A673 (cell line): ENCODE results near the gene TTC7B. TPM values are rescaled to one million over a fixed set of nuclear protein-coding genes. Genes with fewer than 3 reads are reported as not detected.

Experiments
- BruUV-seq: library from RNA; stranded (reverse); fragments of 400-500 nt; replicated peaks from 2 replicates; lab custom pipeline; 2021; lab: Mats Ljungman, UMichigan
- CTCF ChIA-PET: fragments of 300-600 bp; sonication (Branson Sonifier 250); formaldehyde crosslinking; loops from one replicate; lab custom pipeline; 2022; ENCODE audit warnings: antibody characterized with exemption; lab: Charles Lee
- POLR2A ChIA-PET: fragments of 300-600 bp; sonication (Branson Sonifier 250); formaldehyde crosslinking; loops from one replicate; lab custom pipeline; 2022; ENCODE audit warnings: antibody characterized with exemption; ENCODE audit not compliant: low non-redundant PET; lab: Charles Lee
- DNase-seq: peaks from one replicate; pipeline ENCODE4 v3.0.0-alpha.2; 2015; ENCODE audit warnings: low spot score
- H3K27ac ChIP-seq: fragments of 200-600 bp; sonication (generic); 2 replicates; pipeline ENCODE4 v1.5.1; 2016; ENCODE audit warnings: mixed run types, low read depth, mild to moderate bottlenecking, mixed read lengths, antibody characterized with exemption, low read length; ENCODE audit not compliant: poor library complexity, severe bottlenecking
- H3K27me3 ChIP-seq: fragments of 200-600 bp; sonication (generic); replicated peaks from 2 replicates; pipeline ENCODE4 v1.6.1; 2017; ENCODE audit warnings: mixed run types, low read depth, mild to moderate bottlenecking, mixed read lengths, antibody characterized with exemption, low read length; ENCODE audit not compliant: insufficient read depth, poor library complexity
- H3K36me3 ChIP-seq: fragments of 200-600 bp; sonication (generic); 2 replicates; pipeline ENCODE4 v1.6.1; 2016; ENCODE audit warnings: mixed run types, mild to moderate bottlenecking, mixed read lengths, antibody characterized with exemption, low read length; ENCODE audit not compliant: insufficient read depth, poor library complexity, severe bottlenecking
- H3K4me1 ChIP-seq: fragments of 200-600 bp; sonication (generic); 2 replicates; pipeline ENCODE4 v1.6.1; 2017; ENCODE audit warnings: mixed run types, mild to moderate bottlenecking, mixed read lengths, antibody characterized with exemption, low read length; ENCODE audit not compliant: insufficient read depth, poor library complexity, severe bottlenecking
- H3K4me3 ChIP-seq: fragments of 200-600 bp; sonication (generic); 2 replicates; pipeline ENCODE4 v1.5.1; 2016; ENCODE audit warnings: low read depth, mixed run types, mild to moderate bottlenecking, mixed read lengths, low read length; ENCODE audit not compliant: poor library complexity, severe bottlenecking
- H3K9me3 ChIP-seq: fragments of 200-600 bp; sonication (generic); 2 replicates; pipeline ENCODE4 v1.6.1; 2016; ENCODE audit warnings: mixed run types, low read depth, mild to moderate bottlenecking, mixed read lengths, antibody characterized with exemption, low read length; ENCODE audit not compliant: poor library complexity, severe bottlenecking
- EZH2 ChIP-seq: fragments of 200-600 bp; sonication (generic); IDR thresholded peaks from 2 replicates; pipeline ENCODE4 v1.6.1; 2017; ENCODE audit warnings: borderline replicate concordance, low read depth, mild to moderate bottlenecking, mixed read lengths, antibody characterized with exemption, low read length; ENCODE audit not compliant: poor library complexity, severe bottlenecking
- intact Hi-C: fragments of 100-400 bp; cut with micrococcal nuclease; formaldehyde crosslinking; loops from one replicate; pipeline ENCODE4 v1.10.0; 2022; ENCODE audit not compliant: unreplicated experiment
- total RNA-seq: library from RNA; stranded (reverse); gene quantifications from 2 replicates; pipeline ENCODE4 v1.2.3, GENCODE V29; 2021
- TF ChIP-seq, protein P1 (sequence below): fragments of 300-800, 200-600 bp; sonication (generic); conservative IDR thresholded peaks from 2 replicates; pipeline ENCODE4 v1.5.1; 2017; ENCODE audit warnings: low read depth, mild to moderate bottlenecking, antibody characterized with exemption, low read length, moderate library complexity, mixed read lengths

Gene TTC7B
- total RNA-seq, 1 experiment from 2014 or later = 39.2 TPM

DNA sequence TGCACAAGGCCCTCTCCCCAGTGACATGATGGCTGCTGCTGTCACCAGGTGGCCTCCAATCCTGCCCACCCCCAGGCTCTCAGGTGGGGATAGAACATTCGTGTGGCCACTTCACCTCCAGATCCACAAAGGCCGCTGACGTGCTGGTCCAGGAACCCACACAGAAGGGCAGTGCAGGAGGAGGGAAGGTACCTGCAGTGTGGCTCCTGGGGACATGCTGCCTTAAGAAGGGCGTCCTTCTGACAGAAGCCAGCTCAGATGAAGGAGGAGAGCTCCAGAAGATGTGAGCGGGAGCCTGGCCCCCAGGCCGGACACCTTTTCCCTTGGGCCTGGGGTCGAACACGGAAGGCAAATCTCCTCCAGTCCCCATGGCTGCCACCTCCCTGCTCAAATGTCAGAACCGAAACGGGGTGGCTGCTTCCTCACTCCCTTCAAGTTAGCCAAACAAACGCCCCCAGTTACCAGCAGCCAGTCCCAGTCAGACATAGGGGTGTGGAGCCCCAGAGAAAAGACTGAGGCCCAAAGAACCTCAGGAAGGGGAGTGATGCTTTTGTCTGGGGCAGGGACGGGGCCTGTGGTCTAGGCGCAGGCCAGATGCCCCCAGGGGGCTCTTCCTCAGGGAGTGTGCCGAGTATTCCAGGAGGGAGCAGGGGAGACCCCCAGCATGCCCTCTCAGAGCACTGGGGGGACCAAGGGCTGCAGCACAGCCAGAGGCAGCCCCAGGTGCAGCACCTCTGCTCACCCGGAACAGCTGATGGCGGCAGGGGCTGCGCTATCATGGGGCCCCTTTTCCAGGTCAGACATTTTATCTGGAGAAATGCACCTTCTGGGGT lies 263.5 kb downstream of the TTC7B start:
- Histone ChIP-seq H3K4me3 (no peak overlapping the region), H3K9me3 (no peaks in the 10 kb centered on the region), H3K27ac (no peak overlapping the region), H3K36me3 (no peaks in the 10 kb centered on the region), H3K27me3 (no peaks in the 10 kb centered on the region), H3K4me1 (peaks cover 11% of the 10 kb centered on the region)
- intact Hi-C loops = no loop called here
- ChIA-PET POLR2A (no interaction called here), CTCF (no interaction called here)
- BruUV-seq = no TSS peak
- no peak for TF ChIP-seq EZH2
- TF ChIP-seq, protein P1, sequence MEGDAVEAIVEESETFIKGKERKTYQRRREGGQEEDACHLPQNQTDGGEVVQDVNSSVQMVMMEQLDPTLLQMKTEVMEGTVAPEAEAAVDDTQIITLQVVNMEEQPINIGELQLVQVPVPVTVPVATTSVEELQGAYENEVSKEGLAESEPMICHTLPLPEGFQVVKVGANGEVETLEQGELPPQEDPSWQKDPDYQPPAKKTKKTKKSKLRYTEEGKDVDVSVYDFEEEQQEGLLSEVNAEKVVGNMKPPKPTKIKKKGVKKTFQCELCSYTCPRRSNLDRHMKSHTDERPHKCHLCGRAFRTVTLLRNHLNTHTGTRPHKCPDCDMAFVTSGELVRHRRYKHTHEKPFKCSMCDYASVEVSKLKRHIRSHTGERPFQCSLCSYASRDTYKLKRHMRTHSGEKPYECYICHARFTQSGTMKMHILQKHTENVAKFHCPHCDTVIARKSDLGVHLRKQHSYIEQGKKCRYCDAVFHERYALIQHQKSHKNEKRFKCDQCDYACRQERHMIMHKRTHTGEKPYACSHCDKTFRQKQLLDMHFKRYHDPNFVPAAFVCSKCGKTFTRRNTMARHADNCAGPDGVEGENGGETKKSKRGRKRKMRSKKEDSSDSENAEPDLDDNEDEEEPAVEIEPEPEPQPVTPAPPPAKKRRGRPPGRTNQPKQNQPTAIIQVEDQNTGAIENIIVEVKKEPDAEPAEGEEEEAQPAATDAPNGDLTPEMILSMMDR = no peak
- DNase-seq = no peak

DNA sequence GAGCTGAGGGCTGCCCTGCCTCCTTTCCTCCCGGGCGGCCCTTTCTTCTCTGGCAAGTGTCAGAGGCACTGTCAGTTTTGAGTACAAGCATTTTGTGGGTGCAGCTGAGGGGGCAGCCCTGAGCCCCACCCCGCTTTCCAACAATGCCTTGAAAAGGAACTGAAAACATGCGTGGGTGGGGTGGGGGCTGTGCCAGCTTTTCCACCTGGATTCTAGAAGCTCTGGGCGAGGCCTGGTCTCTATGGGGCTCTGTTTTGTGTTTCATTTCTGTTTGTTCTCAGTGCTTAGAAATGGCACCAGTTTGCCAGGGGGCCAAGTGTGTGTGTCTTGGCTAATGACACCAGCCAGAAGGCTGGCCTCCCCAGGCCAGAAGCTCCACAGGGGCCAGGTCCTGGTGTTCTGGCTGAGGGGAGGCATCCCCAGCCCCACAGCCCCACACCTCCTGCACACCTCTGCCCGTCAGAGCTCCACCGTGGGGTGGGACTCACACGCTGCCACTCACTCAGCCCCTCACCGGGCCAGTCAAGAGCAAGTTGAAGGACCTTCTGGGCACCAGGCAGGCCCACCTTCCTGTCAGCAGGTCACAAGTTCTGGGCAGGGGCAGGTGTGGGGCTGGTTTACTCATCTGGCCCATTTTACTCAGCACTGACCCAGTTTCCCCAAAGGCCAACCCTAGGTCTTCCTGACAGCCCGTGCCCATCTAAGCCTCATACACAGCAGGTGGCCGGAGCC lies 264.3 kb downstream of the TTC7B start:
- H3K27ac ChIP-seq = no peak overlapping the region
- POLR2A ChIA-PET = no interaction called here

DNA sequence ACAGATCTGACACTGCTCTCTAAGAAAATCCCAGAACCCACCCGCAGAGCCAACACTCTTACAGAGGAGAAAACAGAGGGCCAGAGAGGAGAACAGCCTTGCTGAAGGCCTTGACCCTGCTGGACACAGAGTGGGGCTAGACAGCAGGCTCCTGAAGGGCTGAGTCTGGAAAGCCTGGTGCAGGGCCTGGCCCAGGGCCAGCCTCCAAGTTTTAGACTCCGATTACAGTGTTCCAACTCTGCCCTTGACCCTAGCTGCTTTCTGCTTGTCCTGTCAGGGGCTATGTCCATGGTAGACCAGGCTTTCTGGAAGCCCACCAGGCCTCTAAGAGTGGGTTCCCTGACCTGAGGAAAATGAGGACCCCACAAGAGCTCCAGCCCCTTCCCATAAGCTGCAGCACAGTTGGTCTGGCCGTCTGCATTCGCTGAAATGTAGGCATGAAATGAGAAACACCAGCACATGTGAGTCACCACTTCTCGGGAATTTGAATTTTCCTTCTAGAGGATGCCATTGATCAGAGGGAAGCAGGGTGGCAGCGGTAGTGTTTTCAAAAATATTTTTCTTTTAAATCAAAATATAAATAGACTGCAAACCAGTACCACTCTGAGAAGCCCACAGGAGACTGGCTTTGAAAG lies 265.0 kb downstream of the TTC7B start:
- Histone ChIP-seq H3K27ac (no peak overlapping the region), H3K4me3 (no peak overlapping the region), H3K9me3 (no peaks in the 10 kb centered on the region), H3K36me3 (no peaks in the 10 kb centered on the region), H3K4me1 (peaks cover 11% of the 10 kb centered on the region), H3K27me3 (no peaks in the 10 kb centered on the region)
- intact Hi-C loops = no loop called here
- CTCF ChIA-PET = no interaction called here
- no peak for DNase-seq
- POLR2A ChIA-PET = no interaction called here
- TF ChIP-seq, protein P1 = no peak
- TF ChIP-seq EZH2 = no peak
- no TSS peak for BruUV-seq

More for the DNA sequence above, 264.3 kb downstream of the TTC7B start:
- CTCF ChIA-PET = no interaction called here
- Histone ChIP-seq H3K36me3 (no peaks in the 10 kb centered on the region), H3K4me1 (peaks cover 11% of the 10 kb centered on the region), H3K27me3 (no peaks in the 10 kb centered on the region), H3K4me3 (no peak overlapping the region), H3K9me3 (no peaks in the 10 kb centered on the region)
- DNase-seq = no peak
- intact Hi-C loops = no loop called here
- TF ChIP-seq, protein P1 = no peak
- TF ChIP-seq EZH2 = no peak
- BruUV-seq = no TSS peak
